GM18519 (cell line): ENCODE data around the gene PXDC1.
"Not testable (repeated sequence)": the region's sequence is repeated elsewhere in the genome, so short reads cannot be mapped to it uniquely, and the experiment has no call there.

Source experiments
- ATAC-seq: cut with Tn5 transposase; IDR thresholded peaks from one replicate; pipeline ENCODE4 v1.9.1; 2021; ENCODE audit warnings: mild to moderate bottlenecking, moderate library complexity; ENCODE audit not compliant: unreplicated experiment, low FRiP score

PXDC1 gene

DNA sequence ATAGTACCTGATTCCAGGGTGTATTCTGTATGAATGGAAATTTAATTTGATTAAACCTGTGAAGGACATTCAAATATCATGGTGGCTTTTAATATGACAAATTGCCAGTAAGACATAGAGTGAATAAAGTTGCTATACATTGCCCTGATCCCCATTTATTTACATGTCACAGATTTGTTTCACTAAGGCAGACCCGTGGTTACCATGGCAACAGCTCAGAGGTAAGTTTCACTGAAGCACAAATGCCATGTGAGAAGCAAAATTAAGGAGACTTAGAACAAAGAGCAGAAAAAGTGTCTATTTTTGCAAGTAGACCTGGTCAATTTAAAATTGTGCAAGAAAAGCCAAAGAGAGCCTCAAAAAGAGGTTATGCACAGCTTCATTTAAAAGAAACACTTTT is 63.7 kb downstream of the PXDC1 start:
- ATAC-seq: no peak

DNA sequence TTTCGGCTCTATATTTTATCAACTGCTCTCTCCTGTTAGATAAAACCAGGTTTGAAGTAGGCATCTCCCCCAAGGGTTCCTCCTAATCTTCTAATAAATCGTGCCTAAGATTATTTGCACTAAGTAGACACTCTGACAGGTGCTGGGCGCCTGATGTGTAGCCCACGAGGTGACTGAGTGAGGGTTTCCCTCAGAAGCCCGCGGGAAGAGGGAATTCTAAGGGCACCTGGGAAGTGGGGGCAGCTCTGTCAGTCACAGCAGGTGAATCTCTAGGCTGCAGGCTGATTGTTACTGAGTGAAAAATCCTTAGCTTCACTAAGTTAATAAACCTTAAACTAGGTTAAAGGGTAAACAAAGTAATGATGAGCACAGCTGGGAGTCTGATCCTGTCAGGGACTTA is 68.2 kb downstream of the PXDC1 start:
- ATAC-seq: no peak

DNA sequence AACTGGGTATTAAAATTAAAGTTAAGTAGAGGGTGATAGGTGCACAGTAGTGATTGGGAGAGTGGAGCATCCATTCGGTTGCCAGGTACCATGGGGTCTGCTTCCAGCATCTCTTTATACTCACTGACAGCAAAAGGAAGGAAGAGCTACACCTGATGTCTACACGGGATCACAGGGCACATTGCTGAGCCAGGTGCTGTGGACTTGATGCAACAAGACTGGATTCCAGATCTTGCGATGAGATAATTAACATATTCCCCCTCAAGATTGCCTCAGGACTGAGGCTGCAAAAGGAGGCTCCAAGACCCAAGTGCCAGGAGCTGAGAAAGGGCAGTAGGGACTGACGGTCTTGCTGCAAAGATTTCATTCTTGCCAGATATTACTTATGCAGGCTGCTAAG is 72.6 kb downstream of the PXDC1 start:
- no peak for ATAC-seq

DNA sequence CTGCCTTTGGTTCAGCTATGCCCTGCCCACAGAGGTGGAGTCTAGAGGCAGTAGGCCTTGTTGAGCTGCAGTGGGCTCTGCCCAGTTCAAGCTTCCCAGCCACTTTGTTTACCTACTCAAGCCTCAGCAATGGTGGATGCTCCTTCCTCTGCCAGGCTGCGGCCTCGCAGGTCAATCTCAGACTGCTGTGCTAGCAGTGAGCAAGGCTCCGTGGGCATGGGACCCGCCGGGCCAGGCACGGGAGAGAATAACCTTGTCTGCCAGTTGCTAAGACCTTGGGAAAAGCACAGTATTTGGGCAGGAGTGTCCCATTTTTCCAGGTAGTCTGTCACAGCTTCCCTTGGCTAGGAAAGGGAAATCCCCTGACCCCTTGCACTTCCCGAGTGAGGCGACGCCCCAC is 73.8 kb downstream of the PXDC1 start:
- ATAC-seq: not testable (repeated sequence)

GRCh38 chr6:3677351-3677750 is 74.2 kb downstream of the PXDC1 start:
- not testable (repeated sequence) for ATAC-seq
